ENCODE measurements around the gene OLFML2B.
A peak's percentile ranks its signal among the peaks of the same experiment; 100 is the strongest.

OLFML2B gene

GRCh38 chr1:162025541-162025940 lies 1.9 kb upstream of the OLFML2B start:
- no peak overlapping the region for H3K4me3 ChIP-seq (ENCODE audit: low read length)
- TF ChIP-seq CTCF (conservative IDR thresholded peaks at IDR 0.05; ENCODE audit: low read depth, low read length): no peak
- no peak for DNase-seq (ENCODE audit: low read depth)

GRCh38 chr1:162023181-162023546 lies 505 bp downstream of the OLFML2B start:
- peak overlapping the region; percentile 70 for H3K4me3 ChIP-seq (ENCODE audit: low read length)
- no peak for TF ChIP-seq CTCF (conservative IDR thresholded peaks at IDR 0.05; ENCODE audit: low read depth, low read length)
- DNase-seq (ENCODE audit: low read depth): no peak

GRCh38 chr1:162022626-162023025 lies 1.0 kb downstream of the OLFML2B start:
- TF ChIP-seq CTCF (conservative IDR thresholded peaks at IDR 0.05; ENCODE audit: low read depth, low read length): no peak
- no peak overlapping the region for H3K4me3 ChIP-seq (ENCODE audit: low read length)
- no peak for DNase-seq (ENCODE audit: low read depth)

- H3K4me3 ChIP-seq (ENCODE audit: low read length): no peak overlapping the region
- TF ChIP-seq CTCF (conservative IDR thresholded peaks at IDR 0.05; ENCODE audit: low read depth, low read length): no peak
- no peak for DNase-seq (ENCODE audit: low read depth)
These were observed 2.5 kb downstream of the OLFML2B start for GRCh38 chr1:162021124-162021523.

GRCh38 chr1:162020150-162020549 lies 3.5 kb downstream of the OLFML2B start:
- DNase-seq (ENCODE audit: low read depth): no peak
- no peak for TF ChIP-seq CTCF (conservative IDR thresholded peaks at IDR 0.05; ENCODE audit: low read depth, low read length)
- no peak overlapping the region for H3K4me3 ChIP-seq (ENCODE audit: low read length)

GRCh38 chr1:162019446-162019845 lies 4.2 kb downstream of the OLFML2B start:
- DNase-seq (ENCODE audit: low read depth): no peak
- TF ChIP-seq CTCF (conservative IDR thresholded peaks at IDR 0.05; ENCODE audit: low read depth, low read length): no peak
- no peak overlapping the region for H3K4me3 ChIP-seq (ENCODE audit: low read length)

- H3K4me3 ChIP-seq (ENCODE audit: low read length): no peak overlapping the region
- DNase-seq (ENCODE audit: low read depth): no peak
- no peak for TF ChIP-seq CTCF (conservative IDR thresholded peaks at IDR 0.05; ENCODE audit: low read depth, low read length)
These were observed 4.7 kb downstream of the OLFML2B start for GRCh38 chr1:162019006-162019405.
